CD4-positive, alpha-beta T cell treated with Interferon alpha-2 for 1 hour (primary cell): ENCODE measurements around the gene SLC44A4.
"Not testable (repeated sequence)": the region's sequence is repeated elsewhere in the genome, so short reads cannot be mapped to it uniquely, and the experiment has no call there.

Source experiments
- DNase-seq, 2 donors: peaks; one replicate each; pipeline ENCODE4 v3.0.0-alpha.2; 2020 to 2022

The SLC44A4 gene

DNA sequence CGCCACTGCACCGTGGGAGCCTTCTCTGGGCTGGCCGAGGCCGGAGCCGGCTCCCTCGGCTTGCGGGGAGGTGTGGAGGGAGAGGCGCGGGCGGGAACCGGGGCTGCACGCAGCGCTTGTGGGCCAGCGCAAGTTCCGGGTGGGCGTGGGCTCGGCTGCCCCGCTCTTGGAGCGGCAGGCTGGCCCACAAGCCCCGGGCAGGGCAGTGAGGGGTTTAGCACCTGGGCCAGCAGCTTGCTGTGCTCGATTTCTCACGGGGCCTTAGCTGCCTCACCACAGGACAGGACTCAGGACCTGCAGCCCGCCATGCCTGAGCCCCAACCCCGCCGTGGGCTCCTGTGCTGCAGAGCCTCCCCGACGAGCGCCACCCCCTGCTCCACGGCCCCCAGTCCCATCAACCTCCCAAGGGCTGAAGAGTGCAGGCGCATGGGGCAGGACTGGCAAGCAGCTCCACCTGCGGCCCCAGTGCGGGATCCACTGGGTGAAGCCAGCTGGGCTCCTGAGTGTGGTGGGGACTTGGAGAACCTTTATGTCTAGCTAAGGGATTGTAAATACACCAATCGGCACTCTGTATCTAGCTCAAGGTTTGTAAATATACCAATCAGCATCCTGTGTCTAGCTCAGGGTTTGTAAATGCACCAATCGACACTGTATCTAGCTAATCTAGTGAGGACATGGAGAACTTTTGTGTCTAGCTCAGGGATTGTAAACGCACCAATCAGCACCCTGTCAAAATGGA, 26.6 kb downstream of the SLC44A4 start:
- not testable (repeated sequence) for DNase-seq

DNA sequence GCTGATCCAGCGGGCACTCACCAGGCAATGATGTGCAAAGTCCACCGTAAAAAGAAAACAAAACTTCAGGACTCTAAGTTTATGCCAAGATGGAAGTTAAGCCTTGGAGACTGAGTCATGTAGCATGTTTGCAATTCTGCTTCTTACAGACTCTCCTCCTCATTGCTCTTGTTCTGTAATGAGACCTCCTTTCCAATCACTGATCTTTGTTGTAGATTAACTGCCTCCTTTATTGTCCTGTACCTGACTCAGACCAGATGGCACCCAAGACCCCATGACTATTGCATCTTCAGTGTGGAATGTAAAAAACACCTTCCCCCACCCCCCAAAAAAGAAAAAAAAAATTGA, 27.3 kb downstream of the SLC44A4 start:
- DNase-seq = no peak

GRCh38 chr6:31850765-31851484, 27.9 kb downstream of the SLC44A4 start:
- no peak for DNase-seq

GRCh38 chr6:31847276-31847978, 31.4 kb downstream of the SLC44A4 start:
- no peak for DNase-seq

DNA sequence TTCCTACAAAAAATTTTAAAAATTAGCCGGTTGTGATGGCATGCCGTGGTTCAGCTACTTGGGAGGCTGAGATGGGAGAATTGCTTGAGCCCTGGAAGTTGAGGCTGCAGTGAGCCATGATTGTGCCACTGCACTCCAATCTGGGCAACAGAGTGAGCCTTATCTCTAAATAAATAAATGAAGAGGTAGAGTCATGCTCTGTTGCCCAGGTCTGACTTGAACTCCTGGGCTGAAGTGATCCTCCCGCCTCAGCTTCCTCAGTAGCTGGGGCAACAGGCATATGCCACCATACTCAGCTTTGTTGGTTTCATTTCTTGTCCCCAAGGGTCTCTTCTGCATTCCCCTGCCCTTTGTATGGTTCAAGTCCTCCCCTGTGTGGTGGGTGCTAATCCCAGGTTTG, 34.3 kb downstream of the SLC44A4 start:
- DNase-seq = no peak

- no peak for DNase-seq
Measured at GRCh38 chr6:31842053-31842452, 36.7 kb downstream of the SLC44A4 start.

- not testable (repeated sequence) for DNase-seq
Measured at GRCh38 chr6:31839779-31840126, 39.0 kb downstream of the SLC44A4 start.

DNA sequence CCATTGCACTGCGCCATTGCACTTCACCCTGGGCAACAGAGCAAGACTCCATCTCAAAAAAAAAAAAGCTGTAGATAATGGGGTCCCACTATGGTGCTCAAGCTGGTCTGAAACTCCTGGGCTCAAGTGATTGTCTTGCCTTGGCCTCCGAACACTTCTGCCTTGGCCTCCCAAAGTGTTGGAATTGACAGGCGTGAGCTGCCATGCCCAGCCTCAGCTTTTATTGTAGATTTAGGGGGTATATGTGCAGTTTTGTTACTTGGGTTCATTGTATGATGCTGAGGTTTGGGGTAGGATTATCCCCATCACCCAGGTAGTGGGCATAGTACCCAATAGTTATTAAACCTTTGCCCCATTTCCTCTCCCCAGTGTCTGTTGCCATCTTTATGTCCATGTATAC, 39.8 kb downstream of the SLC44A4 start:
- no peak for DNase-seq

- DNase-seq = not testable (repeated sequence)
Measured at GRCh38 chr6:31838114-31838553, 40.7 kb downstream of the SLC44A4 start.

GRCh38 chr6:31837369-31838113, 41.3 kb downstream of the SLC44A4 start:
- no peak for DNase-seq

DNA sequence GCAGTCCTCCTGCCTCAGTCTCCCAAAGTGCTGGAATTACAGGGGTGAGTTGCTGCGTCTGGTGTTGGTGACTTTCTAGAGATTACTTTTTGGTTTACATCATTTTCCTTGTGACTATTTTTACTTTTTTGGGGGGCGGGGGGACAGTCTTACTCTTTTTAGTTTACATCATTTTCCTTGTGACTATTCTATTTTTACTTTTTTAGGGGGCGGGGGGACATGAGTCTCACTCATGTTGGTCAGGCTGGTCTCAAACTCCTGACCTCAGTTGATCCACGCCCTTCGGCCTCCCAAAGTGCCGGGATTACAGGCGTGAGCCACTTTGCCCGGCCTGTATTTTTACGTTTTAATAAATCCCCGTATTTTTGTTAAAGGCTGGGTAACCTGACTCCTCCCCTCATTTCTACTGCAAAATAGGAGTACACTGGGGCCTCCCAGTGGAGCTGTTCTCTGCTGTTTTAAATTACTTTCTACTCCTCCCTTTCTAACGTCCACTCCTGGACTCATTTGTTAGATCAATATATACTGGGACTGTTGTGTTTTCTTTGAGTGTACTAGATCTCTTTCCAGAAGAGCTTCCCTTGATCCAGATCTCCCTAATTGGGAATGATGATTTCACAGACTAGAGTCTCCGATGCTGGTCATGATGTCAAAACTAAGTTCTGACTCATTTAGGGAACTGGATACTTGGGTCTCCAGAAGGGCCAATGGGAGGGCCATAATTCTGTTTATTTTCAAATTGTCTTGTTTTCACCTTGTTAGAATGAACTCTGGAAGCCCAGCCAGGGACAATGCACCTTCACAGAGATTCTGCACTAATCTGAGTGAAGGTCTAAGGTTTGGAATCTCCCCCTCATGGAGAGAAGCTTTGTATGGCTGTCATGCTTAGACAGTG, 42.1 kb downstream of the SLC44A4 start:
- peak in 1 of 2 donors; percentile 45 for DNase-seq

GRCh38 chr6:31836047-31836473, 42.7 kb downstream of the SLC44A4 start:
- no peak for DNase-seq

GRCh38 chr6:31834367-31835250, 44.2 kb downstream of the SLC44A4 start:
- DNase-seq = peak; percentile 77 to 86

- DNase-seq = no peak
Measured at GRCh38 chr6:31831350-31832215, 47.2 kb downstream of the SLC44A4 start.

DNA sequence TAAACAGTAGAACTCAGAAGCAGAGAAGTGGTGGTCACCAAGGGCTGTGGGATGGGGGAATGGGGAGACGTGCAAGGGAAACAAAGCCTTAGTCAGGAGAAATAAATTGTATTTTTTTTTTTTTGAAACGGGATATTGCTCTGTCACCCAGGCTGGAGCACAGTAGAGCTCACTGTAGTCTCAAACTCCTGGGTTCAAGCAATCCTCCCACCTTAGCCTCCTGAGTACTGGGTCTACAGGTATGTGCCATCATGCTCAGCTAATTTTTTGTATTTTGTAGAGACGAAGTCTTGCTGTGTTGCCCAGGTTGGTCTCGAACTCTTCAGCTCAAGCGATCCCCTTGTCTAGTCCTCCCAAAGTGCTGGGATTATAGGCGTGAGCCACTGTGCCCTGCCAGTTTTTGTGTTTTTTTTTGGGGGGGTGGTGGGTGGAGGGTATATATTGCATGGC, 47.9 kb downstream of the SLC44A4 start:
- no peak for DNase-seq

GRCh38 chr6:31829633-31830283, 49.0 kb downstream of the SLC44A4 start:
- peak in 1 of 2 donors; percentile 68 for DNase-seq

GRCh38 chr6:31827286-31828079, 51.3 kb downstream of the SLC44A4 start, which contains the start of gene HSPA1B:
TSS of gene HSPA1B (plus strand) at chr6:31827738. CDS start at chr6:31827951, 213 bp downstream.
- DNase-seq = peak; percentile 94 to 95

DNA sequence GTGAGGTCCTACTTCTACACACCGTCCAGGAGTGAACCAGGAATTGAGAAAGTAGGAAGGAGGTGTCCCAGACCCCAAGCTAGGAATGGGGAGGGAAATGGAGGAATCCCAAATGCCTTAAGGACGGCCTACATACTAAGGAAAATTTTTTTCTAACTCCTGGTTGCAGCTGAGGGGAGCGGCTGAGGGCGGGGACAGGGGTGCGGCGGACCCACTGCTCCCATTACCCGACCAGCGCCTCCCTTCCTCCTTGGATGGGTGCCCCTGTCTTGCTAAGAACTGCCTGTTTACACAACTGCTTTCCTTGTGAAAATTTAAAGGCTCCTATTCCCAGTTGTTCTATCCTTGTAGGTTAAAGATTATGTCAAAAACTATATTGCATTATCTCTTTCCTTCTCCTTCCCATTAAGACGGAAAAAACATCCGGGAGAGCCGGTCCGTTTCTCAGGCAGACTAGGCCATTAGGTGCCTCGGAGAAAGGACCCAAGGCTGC, 52.0 kb downstream of the SLC44A4 start:
- no peak for DNase-seq
